GM21723 (cell line): Measurements from ENCODE around the gene RAB44.
A peak's percentile ranks its signal among the peaks of the same experiment; 100 is the strongest.

Experiments
- ATAC-seq: cut with Tn5 transposase; IDR thresholded peaks from one replicate; pipeline ENCODE4 v1.9.1; 2021; ENCODE audit warnings: mild to moderate bottlenecking, moderate library complexity; ENCODE audit not compliant: unreplicated experiment

Gene RAB44

DNA sequence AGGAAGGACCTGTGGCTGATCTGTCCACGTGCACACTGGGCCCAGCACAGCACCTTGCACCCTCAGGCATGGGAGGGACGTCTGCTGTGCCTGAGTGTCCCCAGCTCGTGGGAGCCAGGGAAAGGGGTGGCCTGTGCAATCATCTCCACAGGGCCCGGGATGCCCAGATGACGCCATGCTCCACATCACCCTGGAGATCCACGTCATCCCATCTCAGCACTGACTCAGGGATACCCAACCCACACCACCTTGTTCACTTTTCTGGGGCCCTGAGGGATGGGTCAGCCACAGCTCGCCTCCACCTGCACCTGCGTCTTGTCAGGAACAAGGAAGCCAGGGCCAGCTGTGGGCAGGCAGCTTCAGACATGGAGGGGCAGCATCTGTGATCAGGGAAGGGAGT is 48.2 kb downstream of the RAB44 start:
- ATAC-seq = no peak

DNA sequence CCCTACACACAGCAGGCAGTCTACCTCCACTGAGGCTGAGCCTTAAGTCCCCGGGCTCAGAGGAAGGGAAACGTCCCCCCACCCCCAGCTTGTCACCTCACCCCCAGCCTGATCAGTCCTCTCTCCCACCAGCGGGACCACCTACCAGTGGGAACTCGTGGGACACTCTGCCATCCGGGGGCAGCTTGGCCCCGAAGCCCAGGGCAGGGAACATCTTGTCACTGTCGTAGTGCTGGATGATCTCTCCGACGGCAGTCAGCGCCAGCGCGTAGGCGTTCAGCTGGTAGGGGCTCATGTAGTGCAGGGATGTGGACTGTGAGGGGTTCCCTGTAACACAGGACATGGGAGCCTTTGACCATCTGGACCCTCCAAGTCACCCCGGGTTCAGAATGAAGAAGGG is 48.6 kb downstream of the RAB44 start:
- ATAC-seq = no peak

DNA sequence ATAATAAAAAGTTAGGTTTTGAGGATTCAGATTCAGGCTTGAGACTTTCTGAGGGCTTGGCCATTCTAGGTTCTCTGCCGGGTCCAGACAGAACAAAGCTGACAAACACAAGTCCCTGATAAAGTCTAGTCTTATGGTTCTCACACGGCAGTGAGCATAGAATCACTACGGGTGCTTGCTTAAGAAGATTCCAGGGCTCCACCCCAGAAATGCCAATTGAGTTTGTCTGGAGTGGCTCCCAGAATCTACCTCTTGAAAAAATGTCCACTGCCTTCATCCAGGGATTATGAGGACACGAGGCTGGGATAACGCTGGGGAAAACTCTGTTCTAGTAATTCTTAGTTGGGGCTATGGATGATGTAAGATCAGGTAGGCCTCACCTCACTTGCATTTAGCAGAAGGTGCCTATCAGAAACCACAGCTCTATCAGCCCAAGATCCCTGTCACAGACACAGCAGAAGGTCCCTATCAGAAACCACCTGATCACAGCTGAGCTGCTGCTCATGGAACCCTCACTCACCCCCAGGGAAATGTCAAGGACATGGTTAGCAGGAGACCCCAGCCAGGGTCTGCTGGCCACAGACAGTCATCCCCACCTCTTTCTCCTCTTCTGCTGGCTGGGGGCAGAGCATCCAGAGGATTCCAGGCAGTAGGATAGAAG is 52.3 kb downstream of the RAB44 start:
- no peak for ATAC-seq

DNA sequence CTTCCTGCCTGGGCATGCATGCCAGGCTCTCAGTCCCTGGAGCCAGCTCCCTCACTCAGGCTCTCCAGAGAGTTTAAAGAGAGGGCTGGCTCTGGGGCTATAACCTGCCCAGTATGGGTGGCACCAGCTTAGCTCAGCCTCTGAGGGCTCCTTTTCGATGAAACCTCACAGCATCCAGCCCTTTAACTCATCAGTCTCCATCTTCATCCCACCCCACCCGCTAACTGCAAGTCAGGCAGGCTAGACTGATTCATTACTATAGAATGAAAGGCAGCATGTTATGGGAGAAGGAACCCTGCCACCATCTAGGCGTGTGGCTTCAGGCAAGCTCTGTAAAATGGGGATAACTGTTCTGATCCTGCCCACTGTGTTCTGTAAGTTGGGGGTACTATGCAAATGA is 53.5 kb downstream of the RAB44 start:
- no peak for ATAC-seq

DNA sequence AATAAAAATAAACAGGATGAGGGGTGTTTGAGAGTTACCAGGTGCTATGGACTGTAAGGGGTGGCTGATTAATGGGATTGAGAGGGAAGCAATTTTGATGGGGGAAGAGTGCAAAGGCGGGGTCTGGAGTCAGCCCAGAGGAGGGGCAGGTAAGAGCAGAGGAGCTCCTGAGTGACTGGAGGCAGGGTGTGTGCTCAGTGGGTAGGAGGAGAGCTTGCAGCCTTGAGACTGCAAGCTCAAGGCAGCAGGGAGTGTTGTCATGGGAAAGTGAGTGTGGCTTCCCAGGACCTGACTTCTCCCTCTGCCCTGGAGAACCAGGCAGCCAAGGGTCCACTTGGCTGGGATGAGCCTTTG is 54.2 kb downstream of the RAB44 start:
- ATAC-seq = no peak

DNA sequence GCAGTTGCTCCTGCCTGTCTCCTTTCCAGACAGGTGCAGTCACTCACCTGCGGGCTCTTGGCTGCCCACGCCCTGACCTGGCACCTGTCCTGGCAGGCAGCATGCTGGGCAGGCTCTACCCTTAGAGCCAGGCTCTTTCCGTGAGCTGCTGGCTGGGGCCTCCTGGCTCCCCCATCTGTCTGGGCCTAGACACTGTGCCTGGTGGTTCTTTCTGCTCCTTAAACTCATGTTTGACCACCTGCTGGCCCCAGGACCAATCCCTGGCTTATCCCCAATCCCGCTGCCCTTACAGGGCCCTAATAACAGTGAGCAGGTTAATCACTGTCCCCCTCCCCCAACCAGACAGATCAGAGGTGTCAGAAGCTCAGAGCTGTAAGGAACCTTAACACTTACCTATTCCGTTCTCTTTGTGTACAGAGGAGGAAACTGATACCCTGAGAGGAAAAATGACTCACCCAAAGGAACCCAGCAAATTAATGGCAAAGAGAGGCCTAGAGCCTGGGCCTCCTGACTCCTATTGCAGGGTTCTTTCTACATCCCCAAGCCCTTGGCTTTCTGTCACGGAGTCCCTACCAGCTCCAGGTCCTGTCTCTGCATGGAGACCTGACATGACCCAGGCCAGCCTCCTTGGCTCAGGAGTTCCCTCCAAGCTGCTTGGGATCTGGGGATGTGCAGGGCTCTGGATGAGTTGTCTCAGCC is 54.7 kb downstream of the RAB44 start:
- no peak for ATAC-seq

DNA sequence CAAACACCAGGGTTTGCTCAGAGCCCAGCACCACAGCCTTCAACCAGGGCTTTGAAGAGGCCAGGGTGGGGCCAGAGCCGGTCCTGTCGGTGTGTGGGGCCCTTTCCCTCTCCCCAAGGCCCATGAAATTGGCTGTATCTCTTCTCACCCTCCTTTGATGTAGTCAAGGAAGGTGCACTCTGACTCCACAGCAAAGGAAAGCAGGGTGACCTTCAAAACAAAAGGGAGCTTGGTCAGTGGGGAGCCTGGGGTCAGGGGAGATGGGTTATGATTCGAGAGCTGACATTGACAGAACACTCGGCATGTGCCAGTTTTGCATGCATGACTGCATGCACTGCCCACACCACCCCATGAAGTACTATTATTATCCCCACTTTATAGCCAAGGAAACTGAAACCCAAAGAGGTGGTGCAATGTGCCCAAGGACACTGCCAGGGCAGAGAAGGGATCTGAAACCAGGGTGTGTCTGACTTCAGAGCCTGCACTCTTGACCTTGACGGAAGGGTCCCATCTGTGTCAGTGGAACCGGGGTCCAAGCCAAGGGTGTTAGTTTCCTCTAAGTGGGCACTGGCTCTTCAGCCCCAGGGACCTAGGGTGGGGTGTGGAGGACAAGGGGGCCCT is 55.4 kb downstream of the RAB44 start:
- ATAC-seq = no peak

DNA sequence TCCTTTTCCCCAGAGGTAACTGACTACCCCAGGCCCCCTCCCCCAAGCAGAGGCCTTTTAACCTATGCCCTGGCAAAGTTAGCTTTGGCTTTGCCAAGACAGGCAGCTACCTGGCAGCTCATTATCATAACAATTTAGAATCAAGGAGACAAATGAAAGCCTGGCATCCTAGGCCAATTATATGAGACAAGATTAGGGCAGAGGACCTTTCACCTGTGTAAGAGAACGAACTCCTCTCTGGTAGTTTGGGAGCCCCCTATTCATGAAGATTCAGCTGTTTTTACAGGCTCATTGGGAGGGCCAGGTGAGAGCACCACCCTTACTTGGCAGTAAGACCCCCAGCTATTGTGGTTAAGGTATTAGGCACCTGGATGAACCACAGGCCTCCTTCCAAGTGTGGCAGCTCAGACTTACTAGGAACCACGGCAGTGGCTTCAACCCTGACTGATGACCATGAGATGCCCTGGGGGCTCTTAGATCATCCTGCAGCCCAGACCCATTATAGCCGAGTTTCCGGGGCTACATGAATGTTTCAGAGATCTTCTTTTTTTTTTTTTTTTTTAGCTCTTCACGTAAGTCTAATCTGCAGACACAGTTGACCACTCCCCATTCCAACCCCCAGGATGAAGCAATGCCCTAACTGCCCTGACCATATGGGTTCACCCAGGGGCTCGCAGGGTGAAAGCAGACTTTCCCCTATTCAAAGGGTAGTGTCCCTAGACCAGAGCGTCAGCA is 56.2 kb downstream of the RAB44 start:
- no peak for ATAC-seq

DNA sequence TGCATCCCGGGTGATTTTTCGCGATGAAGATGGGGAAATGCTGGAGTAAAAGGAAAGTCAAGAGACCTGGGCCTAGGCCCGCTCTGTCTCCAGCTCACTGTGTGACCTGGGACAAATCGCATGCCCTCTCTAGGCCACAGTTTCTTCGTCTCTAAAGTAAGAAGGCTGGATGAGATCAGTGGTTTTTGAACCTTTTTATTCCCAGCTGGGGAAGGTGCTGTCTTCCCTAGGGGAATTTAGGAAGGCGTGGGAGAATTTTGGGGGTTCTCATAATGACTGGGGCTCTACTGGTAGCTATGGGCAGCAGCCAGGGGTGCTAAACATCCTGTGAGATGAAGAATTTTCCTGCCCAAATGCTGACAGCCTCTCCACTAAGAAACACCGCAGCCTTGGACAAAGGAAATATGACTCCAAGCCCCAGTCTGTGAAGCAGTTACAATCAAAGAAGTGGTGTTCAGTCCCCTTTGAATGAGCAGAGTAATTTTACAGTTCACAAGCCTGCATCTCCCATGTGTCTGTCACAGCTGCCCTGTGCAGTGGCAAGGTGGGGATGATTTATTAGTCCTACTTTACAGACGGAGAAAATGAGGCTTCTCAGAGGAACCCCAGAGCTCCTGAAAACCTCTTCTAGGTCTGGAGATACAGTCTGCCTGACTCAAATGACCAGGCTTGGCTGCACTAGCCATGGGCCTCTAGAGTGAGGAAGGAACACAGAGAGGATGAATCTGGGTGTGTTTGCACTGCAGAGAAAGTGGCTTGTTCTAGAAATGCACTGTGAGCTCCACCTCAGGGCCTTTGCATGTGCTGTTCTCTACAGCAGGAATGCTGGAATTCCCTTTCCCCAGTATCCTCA is 57.2 kb downstream of the RAB44 start:
- no peak for ATAC-seq

DNA sequence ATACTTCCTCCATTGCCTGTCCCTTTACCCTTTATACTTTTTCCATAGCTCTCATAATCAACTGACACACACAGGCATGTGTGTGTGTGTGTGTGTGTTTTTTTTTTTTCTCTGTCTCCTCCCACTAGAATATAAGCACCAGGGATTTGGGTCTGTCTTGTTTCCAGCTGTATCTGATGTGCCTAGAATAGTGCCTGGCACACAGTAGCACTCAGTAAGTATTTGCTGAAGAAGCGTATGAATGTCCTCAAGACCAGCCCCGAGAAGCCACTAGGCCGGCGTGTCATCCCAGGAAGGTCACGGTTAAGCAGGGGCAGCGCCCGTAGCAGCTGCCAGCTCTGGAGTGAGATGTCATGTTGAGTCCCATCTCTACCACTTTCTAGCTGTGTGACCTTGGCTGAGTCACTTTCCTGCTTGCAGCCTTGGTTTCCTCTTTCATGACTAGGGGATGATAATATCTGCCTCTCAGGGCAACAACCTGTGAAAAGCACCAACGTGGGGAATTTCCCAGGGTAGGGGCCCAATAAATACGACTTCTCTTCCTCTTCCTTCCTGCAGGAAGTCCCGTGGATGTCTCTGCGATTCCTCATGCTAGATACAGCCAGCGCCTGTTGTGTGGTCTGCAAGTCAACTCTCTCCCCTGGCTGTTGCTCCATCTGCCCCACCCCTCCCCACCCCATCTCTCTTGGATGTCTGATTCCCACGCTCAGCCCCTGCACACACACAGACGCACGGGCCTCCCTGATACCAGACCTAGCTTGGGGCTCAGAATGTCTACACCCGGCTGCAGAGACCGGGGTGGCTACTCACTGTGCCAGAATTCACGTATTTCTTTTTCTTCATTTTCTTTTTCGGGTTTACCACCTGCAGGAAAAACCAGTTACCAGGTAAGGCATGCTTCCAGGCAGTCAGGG is 58.1 kb downstream of the RAB44 start:
- peak; percentile 38 for ATAC-seq

DNA sequence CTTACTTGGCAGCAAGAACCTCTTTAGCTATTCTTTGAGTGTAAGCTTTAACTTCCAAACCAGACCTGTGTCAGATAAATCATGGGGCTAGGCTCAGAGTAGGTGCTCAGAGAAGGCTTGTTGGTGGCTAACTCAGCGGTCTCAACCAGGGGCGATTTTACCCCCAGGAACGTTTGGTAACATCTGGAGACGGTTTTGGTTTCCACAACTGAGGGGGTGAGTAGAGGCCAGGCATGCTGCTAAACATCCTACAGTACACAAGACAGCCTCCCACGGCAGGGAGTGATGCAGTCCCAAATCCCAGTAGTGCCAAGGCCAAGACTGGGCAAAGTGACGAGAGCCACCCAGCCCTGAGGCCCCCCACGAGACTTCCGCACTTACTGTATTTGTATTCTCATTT is 59.2 kb downstream of the RAB44 start:
- ATAC-seq = no peak

DNA sequence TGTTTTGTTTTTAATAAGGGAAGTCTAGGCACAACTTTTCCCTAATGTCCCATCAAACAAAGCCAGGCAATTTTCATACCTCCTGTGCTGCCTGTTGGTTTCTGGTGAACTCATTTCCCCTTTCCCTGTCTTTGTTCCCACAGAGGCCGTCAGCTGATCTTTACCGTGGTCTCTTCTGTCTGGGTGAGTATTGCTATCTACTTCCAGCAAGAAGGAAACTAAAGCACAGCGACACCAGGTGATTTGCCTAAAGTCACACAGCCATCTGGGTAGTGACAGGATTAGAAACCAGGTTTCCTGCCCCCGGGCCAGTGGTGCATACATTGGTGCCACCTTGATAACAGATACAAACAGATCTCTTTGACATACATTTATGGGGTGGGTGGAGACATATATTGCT is 59.6 kb downstream of the RAB44 start:
- ATAC-seq = peak; percentile 32

DNA sequence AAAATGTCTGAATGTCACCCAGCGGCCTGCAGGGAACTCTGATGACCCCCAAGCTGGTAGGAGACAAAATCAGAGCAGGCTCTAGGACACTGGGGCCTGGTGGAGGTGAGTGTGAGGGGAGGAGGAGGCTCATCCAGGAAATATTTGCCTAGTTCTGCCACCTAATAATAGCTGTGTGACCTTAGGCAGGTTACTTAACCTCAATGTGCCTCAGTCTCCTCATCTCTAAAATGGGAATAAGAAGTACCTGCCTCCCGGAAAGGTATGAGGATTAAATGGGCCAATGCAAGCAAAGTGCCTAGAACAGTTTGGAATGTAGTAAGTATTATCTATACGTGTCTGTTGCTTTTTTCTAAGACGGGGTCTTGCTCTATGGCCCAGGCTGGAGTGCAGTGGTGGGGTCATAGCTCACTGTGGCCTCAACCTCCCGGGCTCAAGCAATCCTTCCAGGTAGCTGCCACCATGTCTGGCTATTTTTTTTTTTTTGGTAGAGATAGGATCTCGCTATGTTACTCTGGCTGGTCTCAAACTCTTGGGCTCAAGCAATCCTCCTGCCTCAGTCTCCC is 60.4 kb downstream of the RAB44 start:
- ATAC-seq = no peak

DNA sequence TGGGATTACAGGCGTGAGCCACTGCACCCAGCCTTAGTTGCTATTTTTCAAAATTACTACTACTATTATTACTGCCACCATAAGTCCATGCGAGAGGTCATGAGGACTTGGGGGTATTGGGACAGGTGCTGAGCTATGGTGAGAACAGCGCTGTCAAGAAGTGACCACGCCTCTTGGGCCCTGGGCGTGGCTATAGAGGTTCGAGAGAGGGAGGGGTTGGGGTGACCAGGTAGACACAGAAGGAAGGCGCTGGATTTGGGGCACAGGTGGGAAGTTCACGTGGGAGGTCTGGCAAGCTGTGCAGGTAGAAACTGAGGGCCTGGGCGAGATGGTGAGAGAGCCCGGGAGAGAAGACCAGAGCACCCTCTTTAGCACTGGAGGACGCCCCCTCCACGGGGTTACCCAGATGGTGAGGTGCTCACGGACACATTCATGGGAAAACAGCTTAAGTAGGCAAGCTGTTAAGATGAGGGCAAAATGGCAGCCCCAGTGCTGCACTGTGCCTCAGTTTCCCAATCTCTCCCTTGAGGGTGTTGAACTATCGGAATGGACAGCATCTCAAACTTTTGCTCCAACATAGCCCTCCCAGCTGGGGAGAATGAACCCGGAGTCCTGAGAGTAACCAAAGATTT is 61.0 kb downstream of the RAB44 start:
- ATAC-seq = no peak

DNA sequence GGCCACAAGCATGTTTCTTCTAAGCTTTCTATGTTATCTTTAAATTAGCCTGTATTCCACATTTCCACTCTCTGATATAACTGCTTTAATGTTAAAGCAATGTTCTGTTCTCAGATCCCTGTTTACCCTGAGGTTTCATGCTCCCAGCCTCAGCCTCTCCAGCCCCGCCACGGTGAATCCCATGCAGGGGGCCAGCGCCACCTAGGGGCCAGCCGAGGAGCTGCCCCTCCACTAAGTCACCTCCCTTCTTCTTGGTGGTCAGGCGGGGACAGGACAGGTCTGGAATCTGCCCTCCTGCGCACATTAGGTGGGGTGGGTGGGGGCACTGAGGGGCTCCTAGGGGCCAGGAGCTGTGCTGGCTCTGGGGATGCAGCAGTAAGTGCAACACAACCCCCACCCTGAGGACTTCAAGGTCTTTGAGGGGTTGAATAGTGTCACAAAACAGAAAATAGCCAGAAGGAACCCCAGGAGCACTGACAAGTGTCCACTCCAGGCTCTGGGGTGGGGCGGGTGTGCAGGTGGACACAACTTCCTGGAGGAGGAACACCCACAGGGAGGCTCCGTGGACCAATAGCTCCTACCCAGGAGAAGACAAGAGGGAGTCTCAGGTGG is 61.6 kb downstream of the RAB44 start:
- peak; percentile 40 for ATAC-seq

DNA sequence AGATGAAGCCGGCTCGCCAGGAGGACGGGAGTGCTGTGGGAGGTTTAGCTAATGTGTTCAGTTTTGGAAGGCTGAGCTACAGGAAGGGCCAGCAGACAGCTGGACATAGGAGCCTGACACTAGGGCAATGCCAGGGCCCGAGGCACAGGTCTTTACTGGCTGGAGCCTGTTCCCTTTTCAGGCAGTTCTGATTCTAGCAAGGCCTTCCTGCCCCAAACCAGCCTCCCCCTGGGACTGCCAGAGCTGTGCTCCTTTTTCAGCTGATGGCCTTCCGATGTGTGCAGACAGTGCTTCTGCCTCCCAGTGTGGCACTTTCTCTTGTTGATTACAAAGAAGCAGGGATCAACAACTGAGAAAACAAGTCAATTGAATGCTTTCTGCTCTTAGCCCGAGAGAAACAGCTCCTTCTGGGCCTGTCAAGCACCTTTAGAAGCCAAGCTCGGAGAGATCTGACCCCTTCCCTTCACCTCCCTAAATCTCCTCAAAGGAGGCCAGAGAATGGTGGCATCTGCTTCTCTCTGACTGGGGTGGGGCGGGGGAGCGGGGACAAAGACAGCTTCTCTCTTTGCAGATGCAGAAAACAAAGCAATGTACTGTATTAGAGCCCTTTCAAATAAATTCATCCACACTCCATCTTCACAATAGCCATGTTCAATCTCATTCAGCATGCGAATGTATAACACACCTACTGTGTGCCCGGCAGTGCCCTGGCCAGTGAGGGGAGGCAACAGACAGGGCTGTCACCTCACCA is 63.2 kb downstream of the RAB44 start:
- no peak for ATAC-seq

DNA sequence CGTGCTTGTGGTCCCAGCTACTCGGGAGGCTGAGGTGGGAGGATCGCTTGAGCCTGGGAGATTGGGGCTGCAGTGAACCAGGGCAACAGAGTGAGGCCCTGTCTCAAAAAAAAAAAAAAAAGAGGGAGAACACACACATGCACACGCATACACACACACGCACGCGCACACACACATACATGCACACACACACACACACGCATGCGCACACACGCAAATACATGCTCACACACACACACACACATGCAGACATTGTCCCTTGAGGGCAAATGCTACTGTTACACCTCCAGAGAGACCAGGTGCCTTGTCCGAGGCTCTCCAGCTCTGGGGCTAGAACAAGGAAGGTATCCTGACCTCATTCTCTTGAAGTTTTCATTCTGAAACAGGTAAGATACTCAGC is 64.5 kb downstream of the RAB44 start:
- no peak for ATAC-seq

DNA sequence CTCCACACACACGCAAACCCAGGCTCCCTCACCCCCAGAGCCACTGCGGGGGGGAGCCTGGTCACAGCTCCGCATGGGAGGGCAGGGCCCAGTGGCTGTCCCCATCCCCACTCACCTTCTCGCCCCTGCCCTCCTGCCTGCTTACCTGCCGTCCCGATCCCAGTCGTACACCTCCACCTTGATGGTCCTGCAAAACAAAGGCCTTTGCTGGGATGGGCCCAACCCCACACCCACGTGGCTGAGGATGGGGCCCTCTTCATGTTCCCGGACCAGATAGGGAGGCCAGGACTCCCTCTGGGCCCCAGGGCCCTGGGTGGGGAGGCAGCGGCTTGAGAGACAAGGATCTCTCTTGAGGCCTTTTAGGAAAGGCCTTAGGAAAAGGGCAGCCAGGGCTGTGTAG is 67.6 kb downstream of the RAB44 start:
- ATAC-seq = no peak
